Keratinocyte (primary cell): ENCODE results near the gene LRRC4C. TPM values are rescaled to one million over a fixed set of nuclear protein-coding genes. Genes with fewer than 3 reads are reported as not detected.

ENCODE experiments used
- DNase-seq: peaks from one replicate; pipeline ENCODE4 v3.0.0-alpha.2; 2011; ENCODE audit warnings: low read depth, missing footprints, low spot score
- FAIRE-seq: peaks from 2 replicates; lab custom pipeline; 2011; peaks lifted over from hg19 to GRCh38; lab: Jason Lieb, UNC
- H2AFZ ChIP-seq: 2 replicates; pipeline ENCODE4 v1.6.0; 2012; ENCODE audit warnings: low read length, control low read depth, inconsistent platforms; ENCODE audit not compliant: control insufficient read depth
- H3K27ac ChIP-seq: 2 replicates; pipeline ENCODE4 v1.5.1; 2011; ENCODE audit warnings: low read length; ENCODE audit not compliant: control insufficient read depth, insufficient read depth
- H3K27me3 ChIP-seq: 3 replicates; pipeline ENCODE4 v1.6.0; 2011; ENCODE audit warnings: low read length; ENCODE audit not compliant: control insufficient read depth, insufficient read depth; ENCODE audit errors: extremely low read depth
- H3K36me3 ChIP-seq, 2 experiments: 2 replicates in 1 of 2; 3 replicates in 1 of 2; pipeline ENCODE4 v1.5.1; 2011; ENCODE audit warnings: low read length in 2 of 2, mild to moderate bottlenecking in 1 of 2; ENCODE audit not compliant: control insufficient read depth in 2 of 2, insufficient read depth in 2 of 2; ENCODE audit errors: extremely low read depth in 1 of 2
- H3K4me1 ChIP-seq: 3 replicates; pipeline ENCODE4 v1.5.1; 2011; ENCODE audit warnings: low read length; ENCODE audit not compliant: control insufficient read depth, insufficient read depth; ENCODE audit errors: extremely low read depth
- H3K4me2 ChIP-seq: 3 replicates; pipeline ENCODE4 v1.6.0; 2011; ENCODE audit warnings: low read depth, low read length; ENCODE audit not compliant: control insufficient read depth, insufficient read depth; ENCODE audit errors: extremely low read depth
- H3K4me3 ChIP-seq, 3 experiments: fragments of 200-600 bp in 1 of 3; sonication (generic) in 1 of 3; 2 replicates in 2 of 3; 3 replicates in 1 of 3; pipeline ENCODE4 v1.5.1; 2011 to 2016; ENCODE audit warnings: low read length in 3 of 3, mild to moderate bottlenecking in 3 of 3, control low read depth in 2 of 3, inconsistent platforms in 1 of 3, low read depth in 1 of 3, mixed read lengths in 1 of 3, mixed run types in 1 of 3, moderate library complexity in 1 of 3; ENCODE audit not compliant: control insufficient read depth in 2 of 3, insufficient read depth in 2 of 3; ENCODE audit errors: extremely low read depth in 1 of 3
- H3K79me2 ChIP-seq: 2 replicates; pipeline ENCODE4 v1.6.0; 2012; ENCODE audit warnings: low read length; ENCODE audit not compliant: control insufficient read depth, insufficient read depth
- H3K9ac ChIP-seq: 3 replicates; pipeline ENCODE4 v1.6.0; 2011; ENCODE audit warnings: low read length; ENCODE audit not compliant: control insufficient read depth, insufficient read depth; ENCODE audit errors: extremely low read depth
- H3K9me1 ChIP-seq: 3 replicates; pipeline ENCODE4 v1.6.0; 2011; ENCODE audit warnings: low read length; ENCODE audit not compliant: control insufficient read depth, insufficient read depth; ENCODE audit errors: extremely low read depth
- H3K9me3 ChIP-seq: 2 replicates; pipeline ENCODE4 v1.5.1; 2012; ENCODE audit warnings: low read depth, low read length; ENCODE audit not compliant: control insufficient read depth
- H4K20me1 ChIP-seq: 3 replicates; pipeline ENCODE4 v1.6.0; 2011; ENCODE audit warnings: low read length; ENCODE audit not compliant: control insufficient read depth, insufficient read depth; ENCODE audit errors: extremely low read depth
- EZH2 ChIP-seq: IDR thresholded peaks from one replicate; pipeline ENCODE4 v1.6.1; 2012; ENCODE audit warnings: inconsistent platforms, mild to moderate bottlenecking, low read length, moderate library complexity
- dilution Hi-C: fragments of 300-500 bp; cut with MboI; formaldehyde crosslinking; loops from one replicate; pipeline ENCODE4 v1.7.0; 2020; ENCODE audit warnings: low sequenced_read_pairs; ENCODE audit not compliant: extremely low pct_ligation_motif_present
- polyA plus RNA-seq, 5 experiments: library from polyadenylated mRNA; depleted of rRNA in 3 of 5; stranded (reverse) in 3 of 5; stranded (forward) in 1 of 5; unstranded in 1 of 5; fragments of >200 nt; gene quantifications; 1 replicate in 1 of 5; 2 replicates in 3 of 5; 3 replicates in 1 of 5; pipeline versions ENCODE4 v1.2.1 to v1.2.3, GENCODE V29; 2011 to 2012; ENCODE audit warnings: missing spikeins in 2 of 5, low read depth in 1 of 5, low replicate concordance in 1 of 5
- TF ChIP-seq, protein P1 (sequence below), 3 experiments: IDR thresholded peaks in 1 of 3; conservative IDR thresholded peaks in 1 of 3; optimal IDR thresholded peaks in 1 of 3; 2 replicates in 2 of 3; 3 replicates in 1 of 3; pipeline versions ENCODE3 to v1.5.1; 2011; ENCODE audit warnings: low read length in 3 of 3, mild to moderate bottlenecking in 3 of 3, moderate library complexity in 2 of 3, control low read depth in 1 of 3, inconsistent platforms in 1 of 3; ENCODE audit not compliant: insufficient read depth in 2 of 3; ENCODE audit errors: extremely low read depth in 1 of 3

The LRRC4C gene
- polyA plus RNA-seq, 1 donor (not counting 4 experiments of a cell fraction or from before 2014, with no cell fraction given): not detected

DNA sequence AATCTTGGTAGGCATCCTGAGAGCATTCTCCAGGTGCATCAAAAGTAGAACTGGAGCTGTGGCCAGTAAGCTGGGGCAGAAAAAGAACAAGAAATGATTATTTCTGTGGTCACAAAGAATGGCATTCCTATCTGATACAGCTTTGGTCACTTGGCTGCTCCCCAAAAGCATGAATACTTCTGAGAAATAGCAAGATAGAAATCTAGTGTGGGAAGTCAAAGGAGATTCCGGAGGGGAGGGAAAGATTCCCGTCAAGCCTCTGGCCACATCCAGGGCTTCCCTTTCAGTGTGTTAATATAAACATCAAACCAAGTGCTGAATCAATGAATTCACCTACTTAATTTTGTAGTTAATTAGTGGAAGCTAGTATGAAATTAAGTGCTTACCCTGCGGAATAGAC is 1185.4 kb downstream of the LRRC4C start:
- H2AFZ ChIP-seq: no peak overlapping the region
- no peak overlapping the region for H3K4me3 ChIP-seq
- H3K9ac ChIP-seq: no peak overlapping the region
- no peak overlapping the region for H3K27ac ChIP-seq
- FAIRE-seq: no peak
- no peaks in the 10 kb centered on the region for H3K36me3 ChIP-seq
- no peak for DNase-seq
- H3K79me2 ChIP-seq: no peaks in the 10 kb centered on the region
- H4K20me1 ChIP-seq: no peaks in the 10 kb centered on the region
- H3K9me3 ChIP-seq: no peaks in the 10 kb centered on the region
- H3K4me2 ChIP-seq: no peak overlapping the region
- dilution Hi-C loops: no loop called here
- H3K9me1 ChIP-seq: no peaks in the 10 kb centered on the region
- no peaks in the 10 kb centered on the region for H3K4me1 ChIP-seq
- no peak for TF ChIP-seq EZH2
- TF ChIP-seq, protein P1, sequence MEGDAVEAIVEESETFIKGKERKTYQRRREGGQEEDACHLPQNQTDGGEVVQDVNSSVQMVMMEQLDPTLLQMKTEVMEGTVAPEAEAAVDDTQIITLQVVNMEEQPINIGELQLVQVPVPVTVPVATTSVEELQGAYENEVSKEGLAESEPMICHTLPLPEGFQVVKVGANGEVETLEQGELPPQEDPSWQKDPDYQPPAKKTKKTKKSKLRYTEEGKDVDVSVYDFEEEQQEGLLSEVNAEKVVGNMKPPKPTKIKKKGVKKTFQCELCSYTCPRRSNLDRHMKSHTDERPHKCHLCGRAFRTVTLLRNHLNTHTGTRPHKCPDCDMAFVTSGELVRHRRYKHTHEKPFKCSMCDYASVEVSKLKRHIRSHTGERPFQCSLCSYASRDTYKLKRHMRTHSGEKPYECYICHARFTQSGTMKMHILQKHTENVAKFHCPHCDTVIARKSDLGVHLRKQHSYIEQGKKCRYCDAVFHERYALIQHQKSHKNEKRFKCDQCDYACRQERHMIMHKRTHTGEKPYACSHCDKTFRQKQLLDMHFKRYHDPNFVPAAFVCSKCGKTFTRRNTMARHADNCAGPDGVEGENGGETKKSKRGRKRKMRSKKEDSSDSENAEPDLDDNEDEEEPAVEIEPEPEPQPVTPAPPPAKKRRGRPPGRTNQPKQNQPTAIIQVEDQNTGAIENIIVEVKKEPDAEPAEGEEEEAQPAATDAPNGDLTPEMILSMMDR (optimal IDR thresholded peaks at IDR 0.05 in 1 of 3, IDR thresholded peaks at IDR 0.05 in 1 of 3, conservative IDR thresholded peaks at IDR 0.05 in 1 of 3; ENCODE audit: extremely low read depth in 1 of 3, insufficient read depth in 2 of 3, low read length in 3 of 3): no peak
- no peaks in the 10 kb centered on the region for H3K27me3 ChIP-seq

DNA sequence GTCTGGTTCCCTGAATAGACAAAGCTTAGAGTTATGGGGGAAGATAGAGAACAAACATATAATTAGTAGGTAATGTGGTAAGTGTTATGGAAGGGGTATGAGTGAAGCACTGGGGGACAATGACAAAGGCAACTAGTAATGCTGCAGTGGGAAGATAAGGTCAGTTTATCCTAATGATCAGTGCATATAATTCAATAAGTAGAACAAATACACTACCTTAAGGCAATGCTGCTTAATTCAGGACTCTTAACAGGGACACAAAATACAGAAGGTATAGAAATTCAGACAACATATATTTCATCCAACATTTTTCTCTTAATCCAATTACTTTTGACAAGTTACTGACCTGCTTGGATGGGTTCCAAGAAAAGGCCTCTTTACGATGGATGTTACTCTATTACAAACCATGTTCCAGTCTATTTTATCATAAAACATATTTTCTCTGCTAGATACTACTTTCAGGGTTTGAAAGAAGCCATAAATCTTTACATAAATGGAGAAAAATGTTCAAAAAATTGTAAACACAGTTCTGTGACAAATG is 1186.2 kb downstream of the LRRC4C start:
- no peaks in the 10 kb centered on the region for H4K20me1 ChIP-seq
- no peaks in the 10 kb centered on the region for H3K79me2 ChIP-seq
- no peak overlapping the region for H3K27ac ChIP-seq
- no peaks in the 10 kb centered on the region for H3K9me3 ChIP-seq
- no peak overlapping the region for H3K4me2 ChIP-seq
- H3K4me3 ChIP-seq: no peak overlapping the region
- no peaks in the 10 kb centered on the region for H3K36me3 ChIP-seq
- no peaks in the 10 kb centered on the region for H3K4me1 ChIP-seq
- no peaks in the 10 kb centered on the region for H3K9me1 ChIP-seq
- dilution Hi-C loops: no loop called here
- FAIRE-seq (no peak), DNase-seq (no peak)
- TF ChIP-seq EZH2: no peak
- TF ChIP-seq, protein P1 (optimal IDR thresholded peaks at IDR 0.05 in 1 of 3, IDR thresholded peaks at IDR 0.05 in 1 of 3, conservative IDR thresholded peaks at IDR 0.05 in 1 of 3; ENCODE audit: extremely low read depth in 1 of 3, insufficient read depth in 2 of 3, low read length in 3 of 3): no peak
- H3K27me3 ChIP-seq: no peaks in the 10 kb centered on the region
- H2AFZ ChIP-seq: no peak overlapping the region
- H3K9ac ChIP-seq: no peak overlapping the region
